ENCODE data around the gene PERM1.
A peak's percentile ranks its signal among the peaks of the same experiment; 100 is the strongest.
"Not testable (repeated sequence)": the region's sequence is repeated elsewhere in the genome, so short reads cannot be mapped to it uniquely, and the experiment has no call there.

The PERM1 gene

GRCh38 chr1:963301-963651 lies 18.6 kb downstream of the PERM1 start:
- DNase-seq, result no peak

- no peak for DNase-seq
These were observed 19.3 kb downstream of the PERM1 start for GRCh38 chr1:962381-963300.

GRCh38 chr1:961132-961669 lies 20.7 kb downstream of the PERM1 start:
- DNase-seq, result no peak

GRCh38 chr1:960363-961131 lies 21.3 kb downstream of the PERM1 start, which contains the start of gene KLHL17:
Gene KLHL17, plus strand, starts transcription at chr1:960584. Its CDS starts 110 bp downstream, at chr1:960694.
- DNase-seq, result peak; percentile 44

- DNase-seq, result no peak
These were observed 22.0 kb downstream of the PERM1 start for GRCh38 chr1:959731-960362.

GRCh38 chr1:958823-959730 lies 22.8 kb downstream of the PERM1 start, which contains the start of gene NOC2L:
Gene NOC2L, minus strand, starts transcription at chr1:959256. Its CDS starts 16 bp downstream, at chr1:959240.
- DNase-seq, result peak; percentile 79

- no peak for DNase-seq
These were observed 25.3 kb downstream of the PERM1 start for GRCh38 chr1:956636-957035.

- DNase-seq, result no peak
These were observed 26.4 kb downstream of the PERM1 start for GRCh38 chr1:955474-955873.

GRCh38 chr1:954927-955326 lies 27.0 kb downstream of the PERM1 start:
- no peak for DNase-seq

- no peak for DNase-seq
These were observed 28.2 kb downstream of the PERM1 start for GRCh38 chr1:953524-954320.

- DNase-seq, result no peak
These were observed 29.3 kb downstream of the PERM1 start for GRCh38 chr1:952603-953002.

- no peak for DNase-seq
These were observed 29.7 kb downstream of the PERM1 start for GRCh38 chr1:952201-952600.

GRCh38 chr1:951364-951763 lies 30.5 kb downstream of the PERM1 start:
- DNase-seq, result no peak

GRCh38 chr1:950881-951280 lies 31.0 kb downstream of the PERM1 start:
- DNase-seq, result no peak

- DNase-seq, result no peak
These were observed 31.6 kb downstream of the PERM1 start for GRCh38 chr1:950268-950667.

GRCh38 chr1:947958-948357 lies 33.9 kb downstream of the PERM1 start:
- no peak for DNase-seq

GRCh38 chr1:946811-947210 lies 35.1 kb downstream of the PERM1 start:
- not testable (repeated sequence) for DNase-seq

GRCh38 chr1:945688-946556 lies 36.0 kb downstream of the PERM1 start:
- DNase-seq, result no peak

- no peak for DNase-seq
These were observed 37.3 kb downstream of the PERM1 start for GRCh38 chr1:944341-945325.

Data from NCI-H2029 (cell line).